Activated CD8-positive, alpha-beta memory T cell treated with anti-CD3 and anti-CD28 coated beads, Interleukin-2, amount 50 U/mL, for 24 hours (primary cell): ENCODE results near the gene C19orf85.

Experiments used
- DNase-seq: peaks from one replicate; pipeline ENCODE4 v3.0.0-alpha.2; 2020; ENCODE audit errors: extremely low read depth

Gene C19orf85

GRCh38 chr19:55489711-55490477 is 25.3 kb upstream of the C19orf85 start:
- no peak for DNase-seq

DNA sequence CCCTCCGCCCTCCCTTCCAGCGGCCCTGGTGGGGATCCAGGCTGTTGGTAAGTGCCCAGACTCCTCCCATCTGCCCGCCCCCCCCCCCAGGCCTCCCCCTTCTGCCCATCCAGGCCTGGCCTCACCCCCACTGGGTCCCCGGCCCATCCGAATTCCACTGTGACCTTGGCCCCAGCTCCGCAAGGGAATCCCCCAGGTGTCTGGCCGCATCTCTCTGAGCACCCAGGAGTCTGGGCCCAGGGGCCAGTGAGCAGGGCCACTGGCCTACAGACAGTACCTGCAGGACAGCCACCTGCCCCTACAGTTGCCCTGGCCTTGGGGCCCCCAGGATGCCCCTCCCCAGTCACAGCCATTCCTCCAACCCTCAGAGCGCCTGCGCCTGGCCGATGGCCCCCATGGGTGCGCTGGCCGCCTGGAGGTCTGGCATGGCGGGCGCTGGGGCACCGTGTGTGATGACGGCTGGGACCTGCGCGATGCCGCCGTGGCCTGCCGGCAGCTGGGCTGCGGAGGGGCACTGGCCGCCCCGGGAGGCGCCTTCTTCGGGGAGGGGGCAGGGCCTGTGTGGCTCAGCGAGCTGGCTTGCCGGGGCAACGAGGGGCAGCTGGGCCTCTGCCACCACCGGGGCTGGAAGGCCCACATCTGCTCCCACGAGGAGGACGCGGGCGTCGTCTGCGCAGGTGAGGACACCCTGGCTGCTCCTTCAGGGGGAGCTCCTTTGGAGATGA is 24.6 kb upstream of the C19orf85 start:
- DNase-seq: no peak

GRCh38 chr19:55487924-55488687 is 23.6 kb upstream of the C19orf85 start, which contains the start of gene SSC5D:
Gene SSC5D, plus strand, starts transcription at chr19:55488436. Its CDS starts 154 bp downstream, at chr19:55488590.
- no peak for DNase-seq

- no peak for DNase-seq
Measured at GRCh38 chr19:55486971-55487923, 22.7 kb upstream of the C19orf85 start.

- DNase-seq: no peak
Measured at GRCh38 chr19:55486043-55486970, 21.8 kb upstream of the C19orf85 start.

- DNase-seq: no peak
Measured at GRCh38 chr19:55485439-55486011, 21.0 kb upstream of the C19orf85 start.

- no peak for DNase-seq
Measured at GRCh38 chr19:55484593-55485438, 20.3 kb upstream of the C19orf85 start, which contains the start of gene NAT14. Gene NAT14, plus strand, starts transcription at chr19:55485188. Its CDS starts 521 bp downstream, at chr19:55485709.

DNA sequence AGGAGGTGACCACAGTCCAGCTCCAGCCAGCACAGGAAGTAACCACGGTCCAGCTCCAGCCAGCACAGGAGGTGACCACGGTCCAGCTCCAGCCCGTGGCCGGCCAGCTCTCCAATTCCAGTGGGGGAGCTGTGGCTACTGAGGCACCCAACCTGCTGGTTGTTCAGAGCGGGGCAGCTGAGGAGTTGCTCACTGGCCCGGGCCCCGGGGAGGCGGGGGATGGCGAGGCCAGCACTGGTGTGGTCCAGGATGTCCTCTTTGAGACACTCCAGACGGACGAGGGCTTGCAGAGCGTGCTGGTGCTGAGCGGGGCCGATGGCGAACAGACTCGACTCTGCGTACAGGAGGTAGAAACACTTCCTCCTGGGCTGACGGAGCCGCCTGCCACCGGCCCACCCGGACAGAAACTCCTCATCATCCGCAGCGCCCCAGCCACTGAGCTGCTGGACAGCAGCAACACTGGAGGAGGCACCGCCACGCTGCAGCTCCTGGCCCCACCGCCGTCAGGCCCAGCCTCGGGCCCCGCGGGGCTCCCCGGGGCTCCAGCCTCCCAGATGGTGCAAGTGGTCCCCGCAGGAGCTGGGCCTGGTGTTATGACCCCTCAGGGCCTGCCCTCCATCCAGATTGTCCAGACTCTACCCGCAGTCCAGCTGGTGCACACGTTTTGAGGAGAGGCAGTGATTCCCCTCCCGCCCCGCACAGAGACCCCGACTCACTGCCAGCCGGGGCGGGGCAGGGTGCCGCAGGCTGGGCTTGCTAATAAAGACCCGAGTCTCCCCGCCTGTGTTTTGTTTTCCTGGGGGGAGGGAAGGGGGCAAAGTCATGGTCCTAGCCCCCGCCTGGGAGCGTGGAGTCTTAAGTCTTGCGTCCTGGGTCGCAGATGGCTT is 19.4 kb upstream of the C19orf85 start:
- no peak for DNase-seq

DNA sequence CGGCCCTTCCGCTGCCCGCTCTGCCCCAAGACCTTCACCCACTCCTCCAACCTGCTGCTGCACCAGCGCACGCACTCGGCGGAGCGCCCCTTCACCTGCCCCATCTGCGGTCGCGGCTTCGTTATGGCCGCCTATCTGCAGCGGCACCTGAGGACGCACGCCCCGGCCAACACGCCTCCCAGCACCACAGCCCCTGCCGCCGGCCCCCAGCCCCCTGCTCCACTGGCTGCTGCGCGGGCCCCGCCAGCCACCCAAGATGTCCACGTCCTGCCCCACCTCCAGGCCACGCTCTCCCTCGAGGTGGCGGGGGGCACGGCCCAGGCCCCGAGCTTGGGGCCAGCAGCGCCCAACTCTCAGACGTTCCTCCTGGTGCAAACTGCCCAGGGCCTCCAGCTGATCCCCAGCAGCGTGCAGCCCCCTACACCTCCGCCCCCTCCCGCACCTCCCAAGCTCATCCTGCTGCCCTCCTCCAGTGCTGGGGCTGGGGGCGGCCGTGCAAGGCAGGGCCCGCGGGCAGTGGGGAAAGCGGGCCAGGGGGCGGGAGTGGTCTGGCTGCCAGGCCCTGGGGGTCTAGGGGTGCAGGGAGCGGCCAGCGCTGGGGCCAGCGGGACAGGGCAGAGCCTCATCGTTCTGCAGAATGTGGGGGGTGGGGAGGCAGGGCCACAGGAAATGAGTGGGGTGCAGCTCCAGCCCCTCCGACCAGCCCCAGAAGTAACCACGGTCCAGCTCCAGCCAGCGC is 18.6 kb upstream of the C19orf85 start:
- no peak for DNase-seq

DNA sequence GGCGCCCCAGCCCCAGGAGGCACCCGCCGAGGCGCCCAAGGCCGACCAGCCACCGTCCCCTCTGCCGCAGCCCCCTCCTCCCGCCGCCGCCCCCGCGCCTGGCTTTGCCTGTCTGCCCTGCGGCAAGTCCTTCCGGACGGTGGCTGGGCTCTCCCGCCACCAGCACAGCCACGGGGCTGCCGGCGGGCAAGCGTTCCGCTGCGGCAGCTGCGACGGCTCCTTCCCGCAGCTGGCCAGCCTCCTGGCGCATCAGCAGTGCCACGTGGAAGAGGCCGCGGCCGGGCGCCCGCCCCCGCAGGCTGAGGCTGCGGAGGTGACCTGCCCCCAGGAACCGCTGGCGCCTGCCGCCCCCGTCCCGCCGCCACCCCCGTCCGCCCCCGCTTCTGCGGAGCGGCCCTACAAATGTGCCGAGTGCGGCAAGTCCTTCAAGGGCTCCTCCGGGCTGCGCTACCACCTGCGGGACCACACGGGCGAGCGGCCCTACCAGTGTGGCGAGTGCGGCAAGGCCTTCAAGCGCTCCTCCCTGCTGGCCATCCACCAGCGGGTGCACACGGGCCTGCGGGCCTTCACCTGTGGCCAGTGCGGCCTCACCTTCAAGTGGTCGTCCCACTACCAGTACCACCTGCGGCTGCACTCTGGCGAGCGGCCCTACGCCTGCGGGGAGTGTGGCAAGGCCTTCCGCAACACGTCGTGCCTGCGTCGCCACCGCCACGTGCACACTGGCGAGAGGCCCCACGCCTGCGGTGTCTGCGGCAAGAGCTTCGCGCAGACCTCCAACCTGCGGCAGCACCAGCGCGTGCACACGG is 17.8 kb upstream of the C19orf85 start:
- no peak for DNase-seq

DNA sequence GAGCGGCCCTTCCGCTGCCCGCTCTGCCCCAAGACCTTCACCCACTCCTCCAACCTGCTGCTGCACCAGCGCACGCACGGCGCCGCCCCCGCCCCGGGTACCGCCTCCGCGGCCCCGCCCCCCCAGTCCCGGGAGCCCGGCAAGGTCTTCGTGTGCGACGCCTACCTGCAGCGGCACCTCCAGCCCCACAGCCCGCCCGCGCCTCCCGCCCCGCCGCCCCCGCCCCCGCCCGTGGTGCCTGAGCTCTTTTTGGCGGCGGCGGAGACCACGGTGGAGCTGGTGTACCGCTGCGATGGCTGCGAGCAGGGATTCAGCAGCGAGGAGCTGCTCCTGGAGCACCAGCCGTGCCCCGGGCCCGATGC is 17.2 kb upstream of the C19orf85 start:
- no peak for DNase-seq

- DNase-seq: no peak
Measured at GRCh38 chr19:55481148-55481793, 16.7 kb upstream of the C19orf85 start.

GRCh38 chr19:55479451-55480230 is 15.1 kb upstream of the C19orf85 start:
- DNase-seq: no peak

- DNase-seq: no peak
Measured at GRCh38 chr19:55479045-55479444, 14.5 kb upstream of the C19orf85 start.

DNA sequence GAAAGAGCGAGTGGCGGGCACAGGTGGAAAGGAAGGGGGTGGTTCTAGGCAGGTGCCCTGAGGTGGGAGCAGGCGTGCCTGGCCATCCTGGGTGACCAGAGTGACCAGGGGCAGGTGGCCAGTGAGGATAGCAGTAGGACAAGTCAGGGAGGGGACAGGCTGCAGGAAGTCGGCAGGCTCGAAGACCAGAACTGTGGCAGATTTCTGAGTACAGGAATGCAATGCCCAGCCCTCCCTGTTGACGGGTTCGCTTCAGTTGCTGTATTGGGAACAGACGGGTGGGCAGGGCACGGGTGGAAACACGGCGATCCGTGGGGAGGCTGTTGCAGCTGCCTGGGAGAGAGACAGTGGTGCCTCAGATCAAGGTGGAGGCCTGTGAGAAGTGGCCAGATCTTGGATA is 13.8 kb upstream of the C19orf85 start:
- no peak for DNase-seq
